Central memory CD4-positive, alpha-beta T cell (primary cell): ENCODE results near the gene TTC21A.

Experiments used
- DNase-seq: peaks from one replicate; pipeline ENCODE4 v3.0.0; 2022

TTC21A gene

DNA sequence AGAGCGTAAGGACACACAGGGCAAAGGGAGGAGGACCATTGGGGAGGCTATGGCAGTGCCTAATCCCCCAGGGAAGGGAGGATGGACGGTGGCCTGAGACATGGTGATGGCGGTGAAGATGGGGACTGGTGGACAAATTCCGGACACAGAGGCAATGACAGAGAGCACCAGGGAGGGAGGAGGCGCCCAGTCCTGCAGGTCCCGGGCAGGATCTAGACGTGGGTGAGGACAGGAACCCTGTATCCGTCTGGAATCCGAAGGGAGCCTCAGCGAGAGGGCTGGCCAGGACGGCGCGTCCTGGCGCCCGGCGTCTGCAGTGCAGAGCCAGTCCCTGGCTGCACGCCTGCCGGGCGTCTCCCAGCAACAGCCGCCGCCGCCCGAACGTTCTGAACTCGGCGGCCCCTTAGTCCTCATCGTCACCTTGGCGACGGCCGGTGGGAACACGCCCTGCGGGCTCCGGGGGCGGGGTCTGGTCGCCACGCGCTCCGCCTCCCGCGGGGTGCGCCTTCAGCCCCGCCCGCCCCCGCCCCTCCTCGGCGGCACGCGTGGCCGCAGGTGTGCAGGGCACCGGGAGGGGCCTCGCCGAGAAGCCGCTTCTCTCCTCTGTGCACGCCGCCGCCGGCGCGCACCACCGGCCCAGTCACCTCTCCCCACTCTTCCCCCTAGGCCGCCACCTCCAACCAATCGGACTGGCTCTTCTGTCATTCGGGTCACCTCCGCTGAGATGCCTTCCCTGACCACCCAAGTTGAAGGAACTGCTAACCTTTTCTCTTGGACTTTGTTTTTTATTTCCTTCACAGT is 73.3 kb downstream of the TTC21A start:
- peak; percentile 92 for DNase-seq

DNA sequence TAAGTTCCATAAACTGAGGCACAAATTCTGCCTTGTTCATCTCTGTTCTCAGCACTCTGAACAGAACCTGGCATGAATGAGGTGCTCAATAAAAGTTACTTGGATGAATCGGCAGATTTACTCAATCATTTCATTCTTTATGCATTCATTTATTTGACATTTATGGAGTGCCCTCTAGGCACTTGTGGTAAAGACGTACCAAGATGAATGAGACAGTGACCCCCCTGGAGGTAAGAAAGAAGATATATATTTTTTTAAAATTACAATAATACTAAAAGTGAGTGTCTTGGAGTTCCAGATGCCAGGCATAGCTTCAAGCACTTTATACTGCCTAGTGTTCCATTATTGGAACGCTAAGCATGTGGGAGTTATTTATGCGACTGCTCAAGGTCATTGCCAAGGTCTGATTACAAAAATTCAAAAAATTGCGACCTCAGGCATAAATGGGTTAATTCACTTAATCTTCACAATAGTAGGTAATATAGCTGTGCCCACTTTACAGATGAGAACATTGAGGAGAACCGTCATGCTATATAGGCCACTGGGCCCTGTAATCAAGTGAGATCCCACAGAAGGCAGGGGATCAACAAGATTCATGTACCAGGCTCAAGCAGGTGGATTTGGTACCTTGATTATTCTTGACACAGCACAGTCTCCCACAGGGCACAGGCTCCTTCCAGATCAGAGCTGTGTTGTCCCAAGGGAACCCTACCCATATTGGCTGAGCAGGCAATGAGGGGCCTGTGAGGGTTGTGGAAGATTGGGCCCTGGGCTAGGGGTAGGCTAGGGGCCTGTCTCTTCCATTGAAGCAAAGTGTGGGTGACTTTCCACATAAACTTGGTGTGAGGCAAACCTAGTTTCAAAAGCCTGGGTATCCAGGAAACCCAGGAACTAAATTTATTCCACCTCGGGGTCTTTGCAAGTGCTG is 74.2 kb downstream of the TTC21A start:
- DNase-seq, result no peak

DNA sequence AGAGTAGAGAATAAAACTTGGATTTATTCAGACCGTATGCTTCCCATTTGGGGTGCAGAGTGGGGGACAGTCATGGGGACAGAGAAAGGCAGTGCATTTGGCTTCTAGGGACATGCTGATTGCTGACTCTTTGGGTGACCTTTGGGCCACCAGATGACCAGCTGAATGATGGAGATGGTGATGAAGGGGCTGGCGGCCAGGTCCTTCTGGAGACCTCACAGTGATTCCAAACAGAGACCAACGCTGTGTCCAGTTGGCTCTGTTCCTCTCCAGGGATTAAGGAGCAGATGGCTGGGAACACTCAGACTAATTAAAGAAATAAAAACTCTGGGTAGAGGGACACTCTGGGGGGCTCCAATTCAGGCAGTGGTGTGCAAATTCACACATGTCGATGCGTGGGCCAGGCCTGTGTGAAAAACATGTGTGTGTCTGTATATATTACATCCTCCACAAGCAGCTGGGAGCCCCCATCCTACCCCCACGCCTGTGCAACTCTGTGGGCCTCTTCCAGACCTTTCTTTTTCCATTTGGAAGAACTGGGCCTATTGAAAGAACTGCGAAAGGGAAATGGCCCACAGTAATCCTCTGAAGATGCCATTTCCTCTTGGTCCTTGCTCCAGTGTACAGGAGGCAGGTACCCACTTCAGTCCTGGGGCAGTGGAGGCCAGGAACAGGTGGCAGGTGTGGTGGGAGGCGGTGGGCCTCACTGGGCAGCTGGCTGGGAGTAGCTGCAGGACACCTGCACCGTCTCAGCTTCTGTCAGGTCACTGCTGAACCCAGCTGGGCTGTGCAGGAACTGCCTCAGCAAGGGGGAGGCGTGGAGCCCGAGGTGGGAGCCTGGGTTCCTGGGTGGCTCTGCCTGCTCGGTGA is 76.0 kb downstream of the TTC21A start:
- no peak for DNase-seq

DNA sequence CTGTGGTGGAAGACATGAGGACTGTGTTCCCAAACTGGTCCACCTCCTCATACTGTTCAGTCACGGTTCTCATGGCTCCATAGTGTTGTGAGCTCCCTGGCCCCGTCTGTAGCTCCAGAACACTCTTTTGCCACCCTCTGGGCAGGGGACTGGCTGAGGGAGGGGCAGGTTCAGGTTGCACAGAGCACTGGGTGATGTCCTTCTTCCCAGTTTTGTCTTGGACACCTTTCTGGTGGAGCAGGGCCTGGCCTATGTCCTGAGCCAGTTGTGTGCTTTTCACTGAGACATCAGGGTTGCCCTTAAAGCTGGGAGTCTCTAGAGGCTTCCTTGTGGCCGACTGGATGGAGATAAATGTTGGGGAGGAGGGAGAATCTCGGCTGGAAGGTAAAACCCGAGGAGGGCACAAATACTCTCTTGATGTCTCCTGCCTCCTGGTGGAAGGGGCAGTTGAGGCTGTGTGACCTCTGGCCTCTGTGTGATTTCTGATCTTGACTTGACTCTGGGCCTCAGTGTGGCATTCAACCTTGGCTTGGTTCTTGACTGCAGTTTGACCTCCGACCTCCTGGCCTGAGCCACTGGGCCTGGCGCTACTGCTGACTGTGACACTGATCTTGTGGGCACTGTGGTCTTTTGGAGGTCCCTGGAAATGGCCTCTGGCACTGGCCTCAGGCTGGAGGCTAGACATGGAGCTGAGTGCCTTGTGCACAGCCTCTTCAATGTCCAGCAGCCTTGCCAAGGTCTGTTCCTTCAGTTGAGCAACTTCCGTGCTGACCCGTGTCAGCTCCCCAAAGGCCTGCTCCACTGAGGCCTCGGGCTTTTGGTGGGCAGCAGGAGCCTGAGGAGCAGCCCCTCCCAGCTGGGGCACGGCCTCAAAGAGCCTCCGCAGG is 76.8 kb downstream of the TTC21A start:
- DNase-seq, result no peak

DNA sequence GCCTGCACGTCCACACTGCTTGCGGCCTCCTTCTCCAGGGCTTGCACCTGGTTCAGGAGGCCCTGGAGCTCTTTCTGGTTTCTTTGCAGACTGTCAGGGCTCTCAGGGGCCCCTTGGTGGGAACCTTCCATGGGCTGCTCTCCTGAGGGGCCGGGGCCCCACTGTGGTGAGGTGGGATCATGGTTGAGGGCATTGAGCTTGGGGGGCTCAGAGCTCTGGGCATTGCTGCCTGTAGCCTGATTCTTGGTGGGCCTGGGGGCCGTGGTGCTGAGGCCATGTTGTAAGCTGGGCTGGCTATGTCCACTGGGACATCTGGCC is 77.4 kb downstream of the TTC21A start:
- no peak for DNase-seq

DNA sequence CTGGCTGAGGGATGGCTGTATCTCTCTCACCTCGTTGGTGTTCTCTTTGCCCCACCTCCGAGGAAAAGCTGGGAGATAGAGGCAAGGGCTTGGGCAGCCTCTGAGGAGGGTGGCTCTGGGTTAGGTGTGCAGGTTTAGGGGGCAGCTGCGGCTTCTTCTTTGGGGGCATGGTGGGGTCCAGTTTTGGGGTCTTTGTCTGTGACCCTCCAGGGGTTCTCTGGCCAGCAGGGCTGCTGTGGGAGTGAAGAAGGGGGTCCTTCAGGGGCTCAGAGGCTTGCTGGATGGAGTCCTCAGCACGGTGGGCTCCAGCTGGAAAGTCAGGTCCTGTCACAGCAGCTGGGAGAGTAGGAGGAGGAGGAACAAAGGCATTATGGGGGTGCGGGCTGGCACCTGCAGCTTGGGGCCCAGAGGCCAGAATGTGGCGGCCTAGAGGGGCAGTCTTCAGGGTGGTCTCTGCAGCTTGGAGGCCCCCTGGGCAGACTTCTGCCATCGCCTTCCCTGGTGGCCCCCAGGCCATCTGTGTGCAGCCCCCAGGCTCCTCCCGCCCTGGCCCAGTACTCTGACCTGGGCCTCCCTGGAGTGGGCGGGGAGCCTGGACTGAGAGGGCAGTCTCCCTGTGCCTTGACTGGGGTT is 78.0 kb downstream of the TTC21A start:
- no peak for DNase-seq

DNA sequence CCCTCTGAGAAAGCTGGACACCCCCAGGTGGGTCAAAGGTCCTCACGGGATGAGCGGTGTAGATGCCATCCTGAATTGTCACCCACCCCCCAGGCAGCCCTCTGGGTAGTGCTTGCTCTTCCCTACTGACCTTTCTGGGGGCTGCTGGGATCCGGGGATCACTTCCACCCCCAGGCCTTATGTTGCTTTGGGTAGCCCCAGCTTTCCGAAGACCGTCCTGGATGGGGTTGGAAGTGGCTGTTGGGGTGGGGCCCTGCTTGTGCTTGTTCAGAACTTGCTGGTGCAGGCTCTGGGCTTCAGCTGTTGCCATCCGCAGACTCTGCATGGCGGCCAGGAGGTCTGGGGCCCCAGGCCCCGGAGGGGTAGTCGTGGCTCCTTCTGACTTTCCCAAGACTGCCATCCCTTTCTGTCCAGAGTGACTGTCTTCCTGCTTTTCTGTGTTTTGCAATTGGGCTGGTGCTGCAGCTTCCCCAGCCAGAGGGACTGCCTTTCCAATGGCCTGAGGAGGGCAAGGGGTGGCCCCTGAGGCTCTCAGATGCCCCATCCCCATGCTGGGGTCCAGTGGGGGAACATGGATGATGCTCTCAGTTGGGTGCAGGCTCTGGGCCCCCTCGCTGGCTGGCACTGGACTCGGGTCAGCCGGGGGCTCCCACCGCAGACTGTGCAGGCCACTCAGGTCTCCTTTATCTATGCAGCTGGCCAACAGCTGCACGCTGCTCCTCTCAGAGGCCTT is 78.6 kb downstream of the TTC21A start:
- DNase-seq, result no peak

DNA sequence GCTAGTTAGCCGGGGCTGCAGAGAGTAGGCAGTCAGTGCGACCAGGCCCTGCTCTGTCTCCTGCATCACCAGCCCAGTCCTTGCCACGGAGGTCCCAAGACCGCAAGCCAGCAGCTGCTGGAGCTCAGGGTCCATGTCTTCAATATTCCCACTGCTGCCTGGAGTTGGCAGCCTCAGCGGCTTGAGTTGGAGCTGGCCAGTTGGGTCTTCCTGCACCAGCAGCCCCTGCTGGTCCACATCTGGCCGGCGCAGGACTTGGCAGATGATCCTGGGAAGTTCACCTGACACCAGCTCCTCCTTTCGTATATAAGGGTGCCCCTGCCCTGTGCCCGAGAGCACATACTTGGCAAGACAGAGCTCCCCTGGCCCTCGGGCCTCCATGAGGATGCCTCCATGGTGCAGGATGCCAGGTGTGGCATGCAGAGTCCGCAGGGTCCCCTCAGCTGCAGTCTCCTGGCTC is 79.2 kb downstream of the TTC21A start:
- DNase-seq, result no peak

DNA sequence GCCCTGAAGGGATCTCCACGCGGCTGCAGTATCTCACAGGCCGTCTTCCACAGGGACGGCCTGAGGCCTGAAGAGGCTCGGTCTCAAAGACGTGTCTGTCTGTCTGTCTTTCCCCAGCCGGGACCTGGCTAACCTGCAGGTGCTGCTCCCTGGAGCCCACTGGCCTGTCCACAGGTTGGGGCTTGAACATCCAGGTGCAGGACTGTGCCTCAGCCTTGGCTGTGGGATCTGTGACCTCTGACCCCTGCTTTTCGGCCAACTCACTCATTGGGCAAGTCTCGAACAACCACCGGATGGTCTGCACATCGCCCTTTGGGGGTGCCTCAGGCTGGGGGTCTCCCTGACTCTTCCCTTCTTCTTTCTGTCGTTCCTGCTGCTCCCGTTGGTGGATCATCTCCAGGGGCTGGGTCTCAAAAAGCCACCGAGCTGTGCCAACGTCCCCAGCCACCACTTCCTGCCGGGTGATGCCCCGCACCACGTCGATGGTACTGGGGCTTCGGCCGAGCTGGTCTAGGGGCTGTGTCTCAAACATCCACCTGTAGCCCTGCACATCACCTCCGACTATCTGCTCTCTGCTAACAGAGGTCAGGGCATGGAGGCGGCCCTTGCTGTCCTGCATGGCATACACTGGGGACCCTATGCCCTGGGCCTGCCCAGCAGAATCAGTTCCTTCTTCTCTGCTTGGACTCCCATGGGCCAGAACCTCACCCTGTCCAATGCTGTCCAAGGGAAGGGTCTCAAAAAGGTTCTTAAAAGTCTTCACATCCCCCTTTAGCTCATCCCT is 80.1 kb downstream of the TTC21A start:
- no peak for DNase-seq
